ENCODE results near the gene SSX2IP.
A peak's percentile ranks its signal among the peaks of the same experiment; 100 is the strongest.

The SSX2IP gene

DNA sequence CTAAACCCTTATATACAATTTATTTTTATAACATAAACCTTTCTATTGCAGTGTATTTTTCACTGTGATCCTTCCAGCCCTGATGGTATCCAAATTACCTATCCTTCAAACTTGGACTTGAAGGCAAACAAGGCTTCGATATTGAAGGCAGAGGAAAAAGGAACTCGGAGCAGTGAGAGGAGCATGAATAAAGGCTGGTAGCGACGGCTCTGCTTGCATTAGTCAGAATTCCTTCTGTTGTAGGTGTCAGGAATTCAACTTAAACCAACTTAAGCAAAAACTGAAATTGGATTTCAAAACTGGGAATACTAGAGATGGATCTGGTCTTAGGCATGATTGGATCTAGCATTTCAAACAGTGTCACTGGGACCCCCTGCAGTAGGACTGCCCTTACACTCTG is 17.8 kb upstream of the SSX2IP start:
- no peak for DNase-seq (ENCODE audit: low spot score)

DNA sequence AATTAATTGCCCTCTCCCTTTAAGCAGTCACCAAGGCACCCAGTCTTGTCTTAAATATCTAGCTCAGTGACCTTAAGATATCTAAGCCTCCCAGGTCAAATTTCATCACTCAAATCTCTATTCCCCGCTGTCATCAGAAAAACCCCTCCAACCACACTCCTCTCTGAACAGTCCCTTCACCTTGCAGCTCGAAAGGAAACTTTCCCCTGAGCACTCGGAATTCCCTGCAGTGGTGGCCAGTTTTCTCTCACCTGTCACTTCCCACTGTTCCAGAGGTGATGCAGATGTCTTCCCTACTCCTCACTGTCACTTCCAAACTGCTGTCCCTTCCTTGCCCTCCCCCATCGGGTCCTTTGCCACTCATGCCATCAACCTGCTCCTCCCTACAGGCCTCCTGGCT is 15.3 kb upstream of the SSX2IP start:
- DNase-seq (ENCODE audit: low spot score) = no peak

DNA sequence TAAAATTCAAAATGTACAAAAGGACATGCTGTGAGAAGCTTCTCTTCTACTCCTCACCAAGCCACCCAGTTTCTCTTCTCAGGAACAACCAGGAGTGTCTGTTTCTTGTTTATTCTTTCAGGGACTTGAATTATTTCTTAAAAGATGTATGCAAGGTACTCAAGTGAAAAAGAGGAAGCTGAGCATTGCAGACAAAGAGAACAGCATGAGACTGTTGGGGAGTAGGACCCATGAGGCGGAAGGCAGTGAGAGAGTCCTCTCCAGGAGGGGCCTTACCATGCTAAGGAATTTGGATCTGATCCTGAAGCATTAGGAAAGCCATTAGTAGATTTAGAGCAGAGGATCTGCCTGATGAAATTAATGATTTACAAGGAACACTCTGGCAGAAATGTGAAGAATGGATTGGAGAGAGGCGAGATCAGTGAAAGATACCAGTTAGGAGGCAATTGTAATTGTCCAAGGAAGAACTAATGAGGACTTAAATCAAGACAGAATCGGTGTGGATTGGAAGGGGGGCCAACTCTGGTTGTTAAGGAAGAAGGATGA is 14.7 kb upstream of the SSX2IP start:
- peak; percentile 21 for DNase-seq (ENCODE audit: low spot score)

DNA sequence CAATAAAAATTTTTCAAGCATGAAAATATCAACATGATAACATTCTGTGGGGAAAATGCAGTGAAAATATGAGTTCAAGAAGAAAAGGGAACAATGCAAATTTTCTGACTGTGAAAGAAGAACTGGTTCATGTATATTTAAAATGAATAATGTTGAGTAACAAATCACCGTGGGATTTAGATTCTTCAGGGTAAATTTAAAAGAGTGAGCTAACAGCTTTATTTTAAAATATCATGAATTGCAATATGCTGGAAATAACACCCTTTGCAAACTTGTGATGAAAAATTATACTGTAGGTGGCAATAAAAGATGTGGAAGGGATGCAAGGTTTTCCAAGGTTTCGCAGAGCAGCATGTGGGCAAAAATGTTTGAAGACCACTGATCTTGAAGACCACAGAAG is 13.2 kb upstream of the SSX2IP start:
- DNase-seq (ENCODE audit: low spot score) = no peak

DNA sequence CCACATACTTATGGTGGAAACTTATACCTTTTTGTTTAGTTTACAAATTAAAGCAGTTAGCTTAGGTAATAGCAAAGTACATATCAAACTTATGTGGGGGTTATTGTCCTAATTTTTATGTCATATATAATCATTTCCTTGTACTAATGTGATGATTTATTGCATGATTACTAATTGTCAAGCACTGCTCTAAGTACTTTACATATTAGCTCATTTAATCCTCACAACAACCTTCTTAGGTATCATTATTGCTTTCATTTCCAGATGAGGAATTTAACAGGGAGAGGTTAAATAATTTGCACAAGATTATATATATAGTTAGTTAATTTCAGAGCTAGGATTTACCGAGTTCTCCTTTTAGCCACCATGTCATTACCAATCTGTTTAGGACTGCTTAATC is 11.9 kb upstream of the SSX2IP start:
- no peak for DNase-seq (ENCODE audit: low spot score)

DNA sequence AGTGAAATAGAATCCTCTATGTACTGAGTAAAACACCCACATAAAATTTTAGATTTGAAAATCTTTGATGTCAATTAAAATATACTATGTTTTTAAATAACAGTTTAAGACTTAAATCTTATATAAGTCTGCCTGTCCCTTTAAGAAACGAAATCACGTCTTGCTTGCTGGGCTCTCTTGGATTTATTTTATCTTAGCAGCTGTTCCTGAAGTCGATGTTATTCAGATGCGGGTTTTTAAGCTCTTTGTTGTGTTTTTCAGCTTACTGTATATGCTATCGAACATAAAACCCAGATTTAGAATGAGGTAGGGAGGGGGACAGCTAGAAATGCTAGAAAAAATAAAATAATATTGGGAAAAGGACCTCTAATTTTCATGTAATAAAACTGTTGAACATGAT is 11.1 kb upstream of the SSX2IP start:
- no peak for DNase-seq (ENCODE audit: low spot score)

DNA sequence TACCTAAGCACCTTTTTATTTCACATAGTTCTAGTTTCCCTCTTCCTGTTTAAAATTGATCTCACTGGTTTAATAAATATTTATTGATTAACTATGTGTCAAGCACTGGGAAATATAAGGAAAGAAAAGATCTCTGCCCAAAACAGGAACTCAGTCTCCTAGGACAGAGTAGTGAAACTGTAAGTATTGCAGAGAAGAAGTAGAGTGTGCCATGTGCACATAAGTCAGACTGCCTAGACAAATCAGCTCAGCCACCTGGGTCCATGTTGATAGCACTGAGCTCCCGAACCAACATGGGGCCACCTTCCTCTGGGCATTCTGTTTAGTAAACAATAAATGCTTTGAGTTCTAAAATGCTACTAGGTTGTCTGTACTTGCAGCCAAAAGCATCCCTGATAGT is 9.8 kb upstream of the SSX2IP start:
- DNase-seq (ENCODE audit: low spot score) = peak; percentile 48

DNA sequence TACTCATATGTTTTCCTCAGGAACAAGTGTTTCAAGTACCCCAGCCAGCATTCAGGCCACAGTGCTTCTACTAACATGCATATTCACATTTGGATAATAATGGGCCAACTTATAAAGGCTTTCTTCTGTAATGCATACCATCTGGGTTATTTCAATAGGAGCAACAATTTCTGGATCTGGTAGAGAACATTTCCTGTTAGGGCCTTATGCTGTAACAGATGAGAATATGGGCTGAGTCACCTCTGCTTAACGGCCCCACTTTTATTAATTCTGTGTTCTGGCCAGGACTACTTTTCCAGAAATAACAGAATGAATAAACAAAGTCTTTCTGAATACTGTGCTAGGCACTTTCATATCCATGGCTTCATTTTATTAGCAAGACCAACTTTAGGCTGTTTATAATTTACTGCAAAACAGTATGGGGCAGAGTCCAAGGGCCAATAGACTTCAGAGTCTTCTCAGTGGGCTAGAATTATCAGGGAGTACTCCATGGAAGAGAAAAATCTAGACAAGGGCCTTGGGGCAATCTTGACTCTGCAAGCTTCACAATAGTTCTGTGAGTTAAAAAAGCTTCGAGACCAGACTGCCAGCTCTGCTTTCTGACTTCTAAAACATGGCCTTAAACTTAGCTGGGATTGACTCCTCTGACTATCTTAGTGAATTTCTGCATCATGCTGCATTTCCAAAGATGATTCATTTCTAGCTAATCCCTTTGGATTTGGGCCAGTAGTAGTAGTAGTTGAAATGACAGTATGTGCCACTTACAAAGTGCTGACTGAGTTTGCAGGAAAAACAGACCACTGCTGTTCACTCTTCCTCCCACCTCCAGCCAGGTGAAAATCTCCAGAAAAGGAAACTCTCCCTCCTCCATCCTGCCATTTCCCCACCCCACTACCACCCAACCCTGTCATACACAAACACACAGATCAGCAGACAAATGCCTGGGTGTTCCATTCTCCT is 8.2 kb upstream of the SSX2IP start:
- no peak for DNase-seq (ENCODE audit: low spot score)

DNA sequence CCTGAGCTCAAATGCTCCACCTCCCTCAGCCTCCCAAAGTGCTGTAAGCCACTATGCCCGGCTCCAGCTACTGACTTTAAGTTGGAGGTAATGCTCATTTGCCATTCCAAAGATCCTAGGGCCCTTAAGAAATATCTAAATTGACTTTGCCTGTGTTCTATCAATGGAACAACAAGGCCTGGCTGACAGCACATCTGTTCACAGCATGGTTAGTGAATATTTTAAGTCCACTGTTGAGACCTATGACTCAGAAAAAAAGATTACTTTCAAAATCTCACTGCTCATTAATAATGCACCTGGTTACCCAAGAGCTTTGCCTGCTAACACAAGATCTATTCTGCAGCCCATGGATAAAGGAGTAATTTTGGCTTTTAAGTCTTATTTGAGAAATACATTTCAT is 3.5 kb upstream of the SSX2IP start:
- DNase-seq (ENCODE audit: low spot score) = no peak

DNA sequence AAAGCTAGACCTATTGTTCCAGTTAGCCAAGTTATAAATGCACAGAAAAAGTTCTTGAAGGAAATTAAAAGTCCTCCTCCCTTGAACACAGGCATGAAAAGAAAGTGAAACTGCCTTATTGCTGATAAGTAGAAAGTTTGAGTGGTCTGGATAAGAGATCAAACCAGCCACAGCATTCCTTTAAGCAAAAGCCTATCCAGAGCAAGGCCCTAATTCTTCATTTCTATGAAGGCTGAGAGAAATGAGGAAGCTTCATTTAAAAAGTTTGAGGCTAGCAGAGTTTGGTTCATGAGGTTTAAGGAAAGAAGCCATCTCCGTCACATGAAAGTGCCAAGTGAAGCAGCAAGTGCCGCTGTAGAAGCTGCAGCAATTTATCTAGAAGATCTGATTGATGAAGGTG is 2.7 kb upstream of the SSX2IP start:
- DNase-seq (ENCODE audit: low spot score) = no peak

DNA sequence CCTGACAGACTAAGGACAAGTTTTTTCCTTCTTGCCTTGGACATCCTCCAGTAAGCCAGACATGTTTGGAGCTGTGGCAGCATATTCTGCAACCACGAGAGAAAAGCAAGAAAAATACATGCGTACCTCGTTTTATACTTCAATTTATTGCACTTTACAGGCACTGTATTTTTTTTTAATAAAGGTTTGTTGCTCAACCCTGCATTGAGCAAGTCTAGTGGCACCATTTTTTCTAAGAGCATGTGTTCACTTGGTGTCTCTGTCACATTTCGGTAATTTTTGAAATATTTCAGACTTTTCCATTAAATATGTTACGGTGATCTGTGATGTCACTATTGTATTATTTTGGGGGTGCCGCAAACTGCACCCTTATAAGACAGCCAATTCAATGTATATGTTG is 2.1 kb upstream of the SSX2IP start:
- DNase-seq (ENCODE audit: low spot score) = no peak

DNA sequence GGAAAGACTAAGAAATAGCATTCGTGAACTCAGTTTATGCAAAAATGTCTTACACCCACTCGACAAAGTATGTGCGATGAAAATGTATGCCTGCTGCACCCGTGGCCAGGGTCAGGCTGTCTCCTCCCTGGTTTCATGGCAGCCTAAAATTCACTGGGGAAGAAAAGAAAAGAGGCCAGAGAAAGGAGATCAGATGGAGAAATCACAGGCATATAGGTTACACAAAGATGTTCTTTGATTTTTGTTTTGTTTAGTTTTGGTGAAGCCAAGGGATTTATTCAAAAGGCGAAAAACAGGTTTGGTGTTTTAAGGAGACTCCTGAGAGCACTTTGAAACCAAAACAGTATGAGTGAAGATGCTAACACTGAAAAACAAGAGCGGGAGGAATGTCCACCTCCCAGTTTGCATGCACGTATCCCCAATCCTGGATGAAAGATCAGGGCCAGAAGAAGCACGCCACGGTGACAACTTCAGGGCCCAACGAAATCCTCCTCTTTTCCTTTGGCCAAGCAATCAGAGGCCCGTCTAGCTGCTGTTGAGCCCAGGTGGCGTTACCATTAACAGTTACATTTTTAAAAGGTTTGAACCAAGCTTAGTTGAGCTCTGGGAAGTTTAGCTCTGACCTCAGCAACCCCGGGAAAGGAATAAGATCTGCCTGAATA is 992 bp upstream of the SSX2IP start:
- no peak for DNase-seq (ENCODE audit: low spot score)

DNA sequence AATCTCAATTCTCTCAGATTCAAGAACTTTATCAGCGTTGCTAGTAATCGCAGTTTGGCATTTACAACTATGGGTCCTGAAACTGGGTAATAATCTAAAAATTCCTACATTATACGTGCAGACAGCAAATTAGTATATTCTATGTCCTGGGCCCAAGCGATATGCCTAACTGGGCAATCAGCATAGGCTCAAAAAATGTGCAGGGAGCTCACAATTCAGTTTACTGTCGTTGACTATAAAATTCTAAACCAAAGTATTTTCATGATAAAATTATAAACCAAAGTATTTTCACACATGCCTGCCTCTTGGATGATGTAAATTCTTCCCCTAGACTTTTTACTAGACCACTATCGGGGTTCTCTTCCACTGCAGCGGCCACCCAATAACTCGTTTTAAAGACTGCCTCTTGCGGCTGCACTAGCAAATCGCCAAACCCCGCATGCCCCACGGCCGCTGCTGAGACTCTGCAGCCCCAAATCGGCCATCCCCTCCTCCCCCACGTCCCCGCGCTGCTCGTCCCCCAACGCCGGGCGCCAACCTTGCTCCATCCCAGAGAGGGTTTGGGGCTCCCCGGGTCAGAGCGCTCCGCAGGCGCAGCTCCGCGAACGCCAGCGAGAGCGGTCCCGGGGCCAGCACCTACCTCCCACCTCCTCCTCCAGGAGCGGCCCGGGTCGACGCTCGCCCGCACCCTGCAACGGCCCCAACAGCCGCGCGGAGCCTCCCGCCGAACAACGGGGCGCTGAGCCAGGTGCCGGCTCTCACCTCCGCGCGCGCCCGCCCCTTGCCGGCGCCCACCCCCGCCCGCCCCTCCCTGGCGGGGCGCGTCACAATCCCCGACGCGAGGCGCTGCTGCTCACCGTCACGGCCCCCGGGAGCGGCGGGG is 506 bp downstream of the SSX2IP start:
- no peak for DNase-seq (ENCODE audit: low spot score)

DNA sequence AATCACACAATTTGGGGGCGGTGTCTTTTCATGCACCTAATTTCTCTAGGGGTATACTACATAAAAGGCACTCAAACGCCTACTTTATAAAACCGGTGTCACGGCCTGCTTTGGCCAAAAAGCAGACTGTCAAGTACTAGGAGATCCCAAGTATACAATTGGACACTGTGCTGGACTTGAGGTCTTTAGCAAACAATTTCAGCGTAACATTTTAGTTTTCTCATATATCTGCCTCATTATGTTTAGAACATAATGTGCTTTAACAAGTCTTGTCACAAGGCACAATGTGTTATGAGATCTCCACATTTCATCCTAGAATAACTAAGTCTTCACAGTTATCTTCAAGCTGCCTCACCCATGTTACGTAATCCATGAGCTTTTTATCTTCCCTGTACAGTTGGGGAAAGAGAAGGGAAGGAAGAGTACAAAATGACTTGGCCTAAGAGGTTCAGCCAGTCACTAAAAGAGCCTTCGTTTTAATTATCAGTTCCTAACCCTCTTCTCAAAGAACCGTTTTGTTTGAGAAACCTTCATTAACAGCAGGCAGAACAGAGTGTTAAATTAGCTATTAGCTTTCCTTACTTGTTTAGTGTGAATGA is 1.7 kb downstream of the SSX2IP start:
- DNase-seq (ENCODE audit: low spot score) = no peak

DNA sequence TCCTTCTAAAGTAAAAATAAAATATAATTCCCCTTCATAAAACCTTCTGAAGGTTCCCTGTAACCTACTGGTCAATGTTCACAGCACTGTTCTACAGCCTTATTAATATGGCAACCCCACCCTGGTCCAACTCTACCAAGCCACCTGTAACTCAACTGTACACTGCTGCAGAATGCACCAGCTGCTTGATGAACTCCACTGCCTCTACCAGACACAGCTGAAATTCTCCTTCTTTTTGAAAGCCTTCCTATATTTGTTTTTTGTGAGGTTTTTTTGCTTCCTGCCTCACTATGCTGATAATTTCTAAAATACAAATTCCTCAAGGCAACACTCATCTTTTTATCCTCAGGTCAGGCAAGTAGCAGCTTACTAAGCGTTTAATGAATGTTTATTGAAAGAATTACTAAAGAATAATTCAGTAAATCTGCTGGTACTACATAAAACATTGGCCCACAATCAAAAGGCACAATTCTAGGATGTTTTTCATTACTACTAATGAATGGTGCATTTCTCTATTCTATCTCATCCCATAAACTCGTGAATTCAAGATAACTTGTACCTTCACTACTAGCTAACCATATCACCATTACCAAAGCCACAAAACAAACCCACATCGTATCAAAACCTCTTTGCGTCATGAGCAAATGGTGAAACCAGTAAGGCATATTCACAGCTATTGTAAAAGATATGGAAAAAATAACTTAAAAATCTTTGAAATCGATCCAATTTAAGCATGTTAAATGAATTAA is 2.4 kb downstream of the SSX2IP start:
- DNase-seq (ENCODE audit: low spot score) = no peak

DNA sequence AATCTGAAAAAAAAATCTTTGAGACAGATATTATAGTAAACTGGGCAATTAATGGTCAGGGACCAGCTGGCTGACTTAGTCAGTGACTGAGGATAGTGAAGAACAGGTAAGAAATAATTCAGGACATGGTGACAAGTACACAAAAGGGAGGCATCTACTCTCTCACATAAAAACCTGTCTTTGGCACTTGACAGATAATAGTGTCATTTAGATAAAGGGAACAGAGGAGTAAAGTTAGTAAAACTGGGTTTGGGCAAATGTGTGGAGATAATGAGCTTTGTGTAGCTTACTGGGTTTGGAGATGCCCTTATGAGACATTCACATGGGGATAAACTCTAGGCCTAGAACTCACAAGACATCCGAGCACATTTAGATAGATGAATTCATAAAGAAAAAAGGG is 4.0 kb downstream of the SSX2IP start:
- no peak for DNase-seq (ENCODE audit: low spot score)

DNA sequence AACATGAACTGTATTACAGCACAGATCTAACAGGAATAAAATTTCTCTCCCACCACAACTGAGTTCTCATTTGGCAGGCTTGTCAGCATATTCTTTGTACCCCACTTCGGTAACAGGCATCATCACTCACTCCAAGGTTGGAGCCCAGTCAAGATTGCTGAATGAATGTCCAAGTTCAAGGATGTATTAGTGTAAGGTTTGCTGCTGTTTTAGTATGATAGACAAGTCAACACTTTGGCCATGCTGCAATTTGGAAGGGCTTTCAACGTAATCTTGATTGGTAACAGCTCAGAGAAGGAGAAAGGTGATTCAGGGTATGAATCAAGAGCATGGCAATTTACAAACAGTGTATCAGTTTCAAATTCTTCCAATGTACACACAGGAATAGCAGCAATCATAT is 6.8 kb downstream of the SSX2IP start:
- DNase-seq (ENCODE audit: low spot score) = no peak

DNA sequence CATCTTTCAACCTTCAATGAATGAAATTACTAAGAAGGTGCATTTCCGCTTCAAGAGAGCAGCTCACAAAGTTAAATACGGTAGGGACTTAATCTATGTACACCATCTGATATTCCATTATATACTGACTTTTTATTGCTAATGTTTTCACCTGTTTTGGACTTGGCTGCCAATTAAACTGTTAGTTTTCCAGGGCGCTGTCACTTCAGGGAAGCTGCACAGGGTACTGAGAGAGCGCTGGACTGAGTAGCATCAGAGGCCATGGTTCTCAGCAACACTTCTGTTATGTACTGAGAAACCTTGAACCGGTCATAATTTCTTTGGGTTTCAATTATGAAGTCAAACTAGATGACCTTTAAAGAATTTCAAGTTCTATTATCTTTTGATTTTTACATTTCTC is 8.2 kb downstream of the SSX2IP start:
- no peak for DNase-seq (ENCODE audit: low spot score)

DNA sequence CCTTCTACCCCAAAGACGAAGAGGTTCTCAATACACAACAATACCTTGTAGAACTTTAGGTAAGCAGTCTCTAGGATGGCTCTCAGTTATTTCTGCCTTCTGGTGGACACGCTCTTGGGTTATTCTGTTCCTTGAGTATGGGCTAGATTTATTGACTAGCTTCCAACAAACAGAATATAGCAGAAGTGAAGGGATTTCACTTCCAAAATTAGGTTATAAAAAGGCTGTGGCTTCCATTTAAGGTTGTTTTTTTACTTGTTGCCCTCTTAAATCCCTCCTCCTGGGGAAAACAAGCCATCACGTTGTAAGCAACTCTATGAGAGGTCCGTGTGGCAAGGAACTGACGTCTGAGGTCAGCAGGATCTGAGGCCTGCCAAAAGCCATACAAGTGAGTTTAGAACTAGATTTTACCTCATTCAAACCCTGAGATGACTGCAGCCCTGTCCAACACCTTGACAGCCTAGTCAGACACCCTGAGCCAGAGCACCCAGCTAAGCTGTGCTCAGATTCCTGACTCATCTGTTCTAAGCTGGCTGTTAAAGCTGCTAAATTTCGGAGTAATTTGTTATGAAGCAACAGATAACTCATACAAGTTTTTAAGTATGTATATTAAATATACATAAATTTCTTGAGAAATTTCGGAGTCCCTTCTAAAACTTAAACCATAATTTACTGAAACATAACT is 12.7 kb downstream of the SSX2IP start:
- DNase-seq (ENCODE audit: low spot score) = no peak

DNA sequence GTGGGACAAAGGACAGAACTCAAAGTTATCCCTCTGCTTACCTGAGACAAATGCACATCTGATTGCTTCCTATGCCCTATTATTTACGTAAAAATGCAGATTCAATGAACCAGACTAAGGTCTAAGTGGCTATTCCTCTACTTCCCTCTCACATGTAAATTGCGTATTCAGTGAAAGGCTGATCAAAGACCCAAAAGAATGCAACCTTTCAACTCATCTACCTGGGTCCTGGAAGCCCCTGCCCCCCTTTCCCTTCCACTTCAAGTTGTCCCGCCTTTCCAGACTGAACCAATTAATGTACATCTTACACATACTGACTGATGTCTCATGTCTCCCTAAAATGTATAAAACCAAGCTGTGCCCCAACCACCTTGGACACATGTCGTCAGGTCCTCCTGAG is 14.6 kb downstream of the SSX2IP start:
- DNase-seq (ENCODE audit: low spot score) = no peak

DNA sequence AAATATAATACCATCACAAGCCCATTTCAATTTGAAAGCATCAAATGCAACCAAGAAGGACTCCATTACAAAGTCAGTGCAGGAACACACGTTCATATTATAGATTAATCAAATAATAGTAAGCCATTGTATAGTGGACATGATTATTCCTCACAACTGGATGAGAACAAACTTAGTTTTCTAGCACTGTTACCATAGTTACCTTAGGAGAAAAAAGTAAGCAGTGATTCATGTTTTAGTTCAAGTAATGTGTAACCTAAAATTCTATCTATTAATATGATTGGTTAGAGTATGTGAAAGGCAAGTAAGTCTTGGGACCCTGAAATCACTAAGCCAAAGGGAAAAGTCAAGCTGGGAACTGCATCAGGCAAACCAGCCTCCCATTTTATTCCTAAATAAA is 15.2 kb downstream of the SSX2IP start:
- no peak for DNase-seq (ENCODE audit: low spot score)
